DOHH2 (cell line): ENCODE data around the gene LRIG2.

Experiments
- H3F3A ChIP-seq: fragments of 200-600 bp; sonication (generic), shearing (Covaris generic); 2 replicates; pipeline ENCODE4 v1.6.0; 2016; ENCODE audit warnings: antibody characterized with exemption, mild to moderate bottlenecking; ENCODE audit not compliant: control insufficient read depth, insufficient read depth
- H3K27ac ChIP-seq: fragments of 200-600 bp; sonication (generic); 2 replicates; pipeline ENCODE4 v1.5.1; 2014; ENCODE audit warnings: low read depth, mild to moderate bottlenecking, low read length, moderate library complexity
- H3K27me3 ChIP-seq: fragments of 200-600 bp; sonication (generic); 2 replicates; pipeline ENCODE4 v1.6.1; 2014; ENCODE audit warnings: mild to moderate bottlenecking, low read length, mixed read lengths; ENCODE audit not compliant: control insufficient read depth
- H3K36me3 ChIP-seq: fragments of 200-600 bp; sonication (generic); 2 replicates; pipeline ENCODE4 v1.6.1; 2014; ENCODE audit warnings: mild to moderate bottlenecking, low read length, moderate library complexity, mixed read lengths; ENCODE audit not compliant: control insufficient read depth
- H3K4me1 ChIP-seq: fragments of 200-600 bp; sonication (generic); 2 replicates; pipeline ENCODE4 v1.6.1; 2014; ENCODE audit warnings: mild to moderate bottlenecking, low read length, mixed read lengths; ENCODE audit not compliant: control insufficient read depth
- H3K4me2 ChIP-seq: fragments of 200-600 bp; sonication (generic); 2 replicates; pipeline ENCODE4 v1.6.0; 2014; ENCODE audit warnings: mild to moderate bottlenecking, low read length, moderate library complexity
- H3K4me3 ChIP-seq: fragments of 200-600 bp; sonication (generic); 2 replicates; pipeline ENCODE4 v1.5.1; 2014; ENCODE audit warnings: mild to moderate bottlenecking, low read length, mixed read lengths
- H3K79me2 ChIP-seq: fragments of 200-600 bp; sonication (generic); 2 replicates; pipeline ENCODE4 v1.6.1; 2014; ENCODE audit warnings: mild to moderate bottlenecking, low read length, mixed read lengths; ENCODE audit not compliant: control insufficient read depth
- H3K9me2 ChIP-seq: fragments of 200-600 bp; sonication (generic); replicated peaks from 2 replicates; pipeline ENCODE4 v1.6.1; 2014; ENCODE audit warnings: mild to moderate bottlenecking, low read length, mixed read lengths; ENCODE audit not compliant: control insufficient read depth
- H3K9me3 ChIP-seq: fragments of 200-600 bp; sonication (generic); 2 replicates; pipeline ENCODE4 v1.6.1; 2014; ENCODE audit warnings: antibody characterized with exemption, low read length, mixed read lengths; ENCODE audit not compliant: control insufficient read depth, insufficient read depth
- H4K20me1 ChIP-seq: fragments of 200-600 bp; sonication (generic); 2 replicates; pipeline ENCODE4 v1.6.0; 2014; ENCODE audit warnings: low read depth, mild to moderate bottlenecking, antibody characterized with exemption, low read length, moderate library complexity; ENCODE audit not compliant: control insufficient read depth, insufficient read depth
- CTCF ChIP-seq: fragments of 200-600 bp; sonication (generic); IDR thresholded peaks from one replicate; pipeline ENCODE4 v1.5.1; 2014; ENCODE audit warnings: antibody characterized with exemption, mild to moderate bottlenecking, low read depth, low read length; ENCODE audit not compliant: poor library complexity, severe bottlenecking
- EZH2phosphoT487 ChIP-seq: fragments of 200-600 bp; sonication (generic); IDR thresholded peaks from 2 replicates; pipeline ENCODE4 v1.6.1; 2017; ENCODE audit warnings: borderline replicate concordance, mild to moderate bottlenecking, antibody characterized with exemption, low read length, moderate library complexity, mixed read lengths

Gene LRIG2

DNA sequence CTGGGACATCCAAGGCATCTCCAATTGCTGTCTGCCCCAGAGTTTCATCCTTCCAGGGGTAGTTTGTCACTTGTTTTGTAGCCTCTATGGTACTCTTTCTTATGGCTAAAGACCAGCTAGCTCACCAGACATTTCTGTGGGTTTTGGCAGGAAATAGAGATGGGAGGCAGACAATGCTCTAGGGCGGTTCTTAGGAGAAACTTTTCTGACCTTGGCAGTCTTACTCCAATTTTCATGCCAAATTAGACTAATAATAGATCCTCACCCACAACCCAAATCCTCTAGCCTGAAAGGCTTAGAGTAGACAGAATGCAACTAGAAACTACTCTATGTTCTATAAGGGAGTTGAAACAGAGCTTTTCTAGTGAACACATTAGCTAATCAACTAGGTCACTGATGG lies 69.8 kb downstream of the LRIG2 start:
- peaks cover 6% of the 10 kb centered on the region for H3K4me1 ChIP-seq
- H3K9me2 ChIP-seq = no peaks in the 10 kb centered on the region
- H3K4me2 ChIP-seq = no peak overlapping the region
- no peaks in the 10 kb centered on the region for H3K9me3 ChIP-seq
- no peak overlapping the region for H3K27ac ChIP-seq
- no peaks in the 10 kb centered on the region for H3F3A ChIP-seq
- no peaks in the 10 kb centered on the region for H4K20me1 ChIP-seq
- H3K79me2 ChIP-seq = no peaks in the 10 kb centered on the region
- no peak for TF ChIP-seq EZH2phosphoT487
- TF ChIP-seq CTCF = no peak
- no peaks in the 10 kb centered on the region for H3K36me3 ChIP-seq
- no peak overlapping the region for H3K4me3 ChIP-seq
- H3K27me3 ChIP-seq = no peaks in the 10 kb centered on the region

DNA sequence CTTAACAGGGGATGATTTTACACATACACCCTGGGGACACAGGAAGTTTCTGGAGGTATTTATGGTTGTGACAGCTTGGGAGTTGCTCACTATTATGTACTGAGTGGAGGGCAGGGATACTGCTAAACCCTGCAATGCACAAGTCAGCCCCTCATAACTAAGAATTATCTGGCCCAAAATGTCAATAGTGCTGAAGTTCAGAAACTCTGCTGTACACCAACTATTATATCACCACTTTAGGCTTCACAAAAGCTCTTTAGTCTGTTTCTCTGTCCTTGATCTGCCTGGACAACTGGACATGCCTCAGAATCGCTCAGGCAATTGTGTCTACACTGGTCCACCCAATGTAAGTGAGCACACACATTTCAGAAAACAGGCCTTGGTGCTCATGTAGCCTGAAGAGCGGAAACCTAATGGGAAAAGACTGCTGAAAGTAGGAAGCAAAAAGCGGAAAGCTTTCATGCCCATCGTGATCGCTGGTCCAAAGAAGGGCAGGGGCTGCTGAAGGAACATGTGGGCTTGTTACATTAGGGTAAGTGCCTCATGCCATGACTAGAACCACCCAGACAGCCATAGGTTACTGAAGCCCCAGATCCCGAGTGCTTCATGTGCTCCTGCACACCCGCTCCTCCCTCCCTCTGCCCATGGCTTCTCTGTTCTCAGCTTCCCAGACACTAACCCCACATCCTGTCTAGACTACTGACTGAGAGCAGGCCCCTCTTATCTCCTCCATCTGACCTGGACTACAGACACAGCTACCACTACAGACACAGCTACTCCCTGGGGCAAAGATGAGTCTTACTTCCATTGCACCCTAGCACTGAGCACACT lies 73.5 kb downstream of the LRIG2 start:
- no peaks in the 10 kb centered on the region for H4K20me1 ChIP-seq
- no peak overlapping the region for H3K27ac ChIP-seq
- no peaks in the 10 kb centered on the region for H3K9me3 ChIP-seq
- H3K27me3 ChIP-seq = no peaks in the 10 kb centered on the region
- TF ChIP-seq EZH2phosphoT487 = no peak
- no peak for TF ChIP-seq CTCF
- H3K79me2 ChIP-seq = no peaks in the 10 kb centered on the region
- H3K4me1 ChIP-seq = peaks cover 4% of the 10 kb centered on the region; the same call in 1 of the 2 replicates
- H3K36me3 ChIP-seq = no peaks in the 10 kb centered on the region
- no peaks in the 10 kb centered on the region for H3K9me2 ChIP-seq
- no peak overlapping the region for H3K4me3 ChIP-seq
- H3K4me2 ChIP-seq = no peak overlapping the region
- no peaks in the 10 kb centered on the region for H3F3A ChIP-seq

GRCh38 chr1:113147073-113147625 lies 74.2 kb downstream of the LRIG2 start:
- no peaks in the 10 kb centered on the region for H4K20me1 ChIP-seq
- peaks cover 4% of the 10 kb centered on the region; the same call in 1 of the 2 replicates for H3K4me1 ChIP-seq
- no peak overlapping the region for H3K27ac ChIP-seq
- H3K79me2 ChIP-seq = no peaks in the 10 kb centered on the region
- TF ChIP-seq CTCF (no peak), EZH2phosphoT487 (no peak)
- no peak overlapping the region for H3K4me3 ChIP-seq
- no peaks in the 10 kb centered on the region for H3K36me3 ChIP-seq
- H3K9me3 ChIP-seq = no peaks in the 10 kb centered on the region
- no peaks in the 10 kb centered on the region for H3F3A ChIP-seq
- H3K27me3 ChIP-seq = no peaks in the 10 kb centered on the region
- H3K9me2 ChIP-seq = no peaks in the 10 kb centered on the region
- H3K4me2 ChIP-seq = no peak overlapping the region
